T follicular helper cell (primary cell): ENCODE measurements around the gene PADI2.

Source experiments
- DNase-seq: peaks from one replicate; pipeline ENCODE4 v3.0.0-alpha.2; 2020; ENCODE audit warnings: low read depth

The PADI2 gene

DNA sequence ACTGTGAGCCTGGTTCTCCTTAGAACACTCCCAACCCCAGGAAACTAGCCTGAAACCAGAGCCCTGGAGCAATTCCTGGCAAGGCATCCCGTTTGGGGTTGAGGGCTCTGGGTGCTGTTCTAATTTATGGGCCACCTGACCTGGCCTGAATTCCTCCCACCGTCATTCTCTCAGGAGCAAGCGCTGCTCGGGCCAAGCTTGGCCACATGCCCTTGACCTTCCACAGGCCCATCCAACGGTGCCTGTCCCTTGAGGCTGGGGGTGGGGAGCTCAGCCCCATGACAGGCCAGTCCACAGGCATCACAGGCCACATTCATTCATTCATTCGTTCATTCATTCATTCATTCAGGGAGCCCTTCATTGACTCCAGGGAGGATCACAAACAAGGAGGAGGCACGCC, 5.3 kb downstream of the PADI2 start:
- no peak for DNase-seq

DNA sequence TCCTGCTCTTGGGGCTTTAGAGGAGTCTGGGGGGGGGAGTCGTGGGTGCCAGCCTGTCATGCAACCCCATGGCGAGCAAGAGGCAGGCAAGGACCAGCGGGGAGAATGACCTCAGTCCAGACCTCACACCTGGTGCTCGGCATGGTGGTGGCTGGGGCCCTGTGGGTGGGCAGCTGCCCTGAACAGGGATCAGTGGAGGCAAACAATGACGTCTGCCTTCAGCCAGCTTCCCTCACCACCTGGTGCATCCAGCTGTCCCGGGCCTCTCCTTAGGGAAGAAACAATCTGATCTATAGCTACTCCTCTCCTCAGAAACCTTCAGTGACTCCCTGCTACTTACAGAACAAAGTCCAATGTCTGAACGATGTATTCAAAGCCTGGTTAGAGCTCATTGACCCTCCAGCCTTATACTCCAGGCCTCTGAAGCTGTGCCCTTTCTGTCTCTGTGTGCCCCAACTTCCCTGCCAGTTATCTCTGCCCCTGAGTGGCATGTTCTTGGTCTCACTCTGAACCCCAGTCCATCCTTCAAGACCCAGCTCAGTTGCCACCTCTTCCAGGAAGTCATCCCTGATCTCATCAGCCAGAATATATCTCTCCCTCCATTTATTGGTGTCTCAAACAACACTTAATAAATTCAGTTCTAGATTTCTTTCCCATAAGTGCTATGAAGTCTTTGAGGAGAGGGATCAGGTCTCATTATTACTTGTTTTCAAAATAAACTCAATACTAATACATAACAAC, 6.6 kb downstream of the PADI2 start:
- no peak for DNase-seq

DNA sequence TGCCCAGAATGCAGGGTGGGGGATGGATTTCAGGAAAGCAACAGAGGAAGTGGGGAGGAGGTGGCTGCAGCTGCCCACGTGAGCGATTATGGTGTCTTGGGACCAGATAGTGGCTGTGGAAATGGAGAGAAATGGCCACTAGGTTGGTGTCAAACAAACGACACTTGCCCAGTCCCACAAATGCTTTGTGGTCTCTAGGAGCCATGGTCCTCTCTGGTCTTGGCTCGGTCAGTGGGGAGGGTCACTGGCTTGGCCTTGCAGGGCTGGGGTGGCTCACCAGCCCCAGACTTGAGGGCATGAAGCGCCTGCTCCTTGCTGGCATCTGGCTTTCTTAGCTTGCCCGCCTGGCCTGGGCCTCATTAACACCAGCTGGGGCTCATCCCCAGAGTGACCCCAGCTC, 7.2 kb downstream of the PADI2 start:
- no peak for DNase-seq

DNA sequence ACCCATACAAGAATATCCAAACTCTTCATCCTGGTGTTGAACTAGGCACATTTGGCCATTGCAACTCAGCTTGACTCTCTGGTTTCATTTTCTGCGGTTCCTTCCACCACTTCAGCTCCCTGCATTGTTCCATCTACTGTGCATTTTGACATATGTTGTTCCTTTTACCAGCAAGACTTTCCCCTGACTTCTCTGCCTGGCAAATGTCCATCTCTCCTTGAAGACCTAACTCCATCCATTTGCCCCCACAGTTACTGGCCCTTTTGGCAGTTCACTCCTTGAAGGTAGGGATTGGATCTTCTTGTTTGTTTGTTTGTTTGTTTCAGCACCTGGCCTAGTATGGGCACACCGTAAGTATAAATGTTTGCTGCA, 8.7 kb downstream of the PADI2 start:
- DNase-seq, result no peak

DNA sequence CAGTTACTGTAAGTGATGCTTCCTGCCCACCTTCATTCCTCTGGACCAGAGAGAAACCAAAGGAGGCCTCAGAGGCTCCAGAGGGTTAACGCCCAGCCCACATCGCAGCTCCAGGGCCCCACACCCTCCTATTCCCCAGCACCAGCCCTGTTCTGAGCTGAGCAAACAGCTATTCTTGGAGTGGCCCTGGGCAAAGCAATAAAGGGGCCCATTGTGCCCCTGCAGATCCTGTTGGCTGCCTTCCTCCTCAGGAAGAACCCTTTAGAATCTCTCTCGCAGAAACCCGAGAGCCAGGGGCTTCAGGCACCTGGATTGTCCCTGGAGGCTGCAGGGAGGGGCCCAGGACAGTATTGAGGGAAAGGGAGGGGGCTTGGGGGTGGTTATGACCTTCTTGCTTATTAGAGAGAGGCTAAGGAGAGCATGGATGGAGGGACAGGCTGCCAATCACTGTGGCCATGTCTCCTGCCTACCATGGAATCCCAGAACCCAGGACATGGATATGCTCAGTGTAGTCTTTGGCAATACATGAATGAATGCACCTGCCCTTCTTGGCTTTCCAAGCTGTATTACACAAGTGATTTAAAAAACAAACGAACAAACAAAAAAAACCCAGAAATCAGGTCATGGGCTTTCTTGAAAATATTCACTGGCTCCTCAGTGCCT, 9.2 kb downstream of the PADI2 start:
- no peak for DNase-seq

DNA sequence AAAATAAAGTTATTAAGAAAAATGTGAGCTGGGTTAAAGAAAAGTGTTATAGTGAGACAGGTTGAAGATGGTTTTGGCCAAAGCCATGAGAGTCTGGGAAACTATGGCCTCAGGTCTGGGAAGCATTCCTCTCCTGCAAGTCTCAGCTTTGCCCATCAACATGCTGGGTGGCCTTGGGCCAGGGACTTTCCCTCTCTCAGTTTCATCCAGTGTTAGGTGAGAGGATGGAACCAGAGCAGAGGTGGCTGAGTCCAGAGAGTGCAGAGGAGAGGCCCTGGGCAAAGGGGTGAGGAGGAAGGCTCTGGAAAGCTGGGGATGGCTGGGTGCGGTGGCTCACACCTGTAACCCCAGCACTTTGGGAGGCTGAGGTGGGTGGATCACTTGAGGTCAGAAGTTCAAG, 10.5 kb downstream of the PADI2 start:
- DNase-seq, result no peak

DNA sequence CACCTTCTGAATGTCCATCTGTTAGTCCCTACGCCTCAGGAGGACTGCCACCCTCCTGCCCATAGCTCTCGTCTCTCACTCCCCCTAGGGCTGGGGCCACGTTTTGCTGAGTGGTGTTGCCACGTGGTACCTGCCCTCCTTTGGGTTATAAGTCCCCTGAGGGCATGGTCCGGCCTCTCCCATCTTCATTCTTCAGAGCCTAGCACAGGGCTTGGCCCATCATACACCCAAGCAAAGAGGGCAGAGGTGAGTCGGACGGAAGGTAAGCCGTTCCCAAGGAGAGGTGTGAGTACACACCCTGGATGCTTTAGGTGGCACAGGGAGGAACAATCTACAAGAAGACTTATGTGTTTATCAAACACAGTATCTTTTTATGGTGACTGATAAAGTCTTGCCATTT, 10.9 kb downstream of the PADI2 start:
- no peak for DNase-seq

DNA sequence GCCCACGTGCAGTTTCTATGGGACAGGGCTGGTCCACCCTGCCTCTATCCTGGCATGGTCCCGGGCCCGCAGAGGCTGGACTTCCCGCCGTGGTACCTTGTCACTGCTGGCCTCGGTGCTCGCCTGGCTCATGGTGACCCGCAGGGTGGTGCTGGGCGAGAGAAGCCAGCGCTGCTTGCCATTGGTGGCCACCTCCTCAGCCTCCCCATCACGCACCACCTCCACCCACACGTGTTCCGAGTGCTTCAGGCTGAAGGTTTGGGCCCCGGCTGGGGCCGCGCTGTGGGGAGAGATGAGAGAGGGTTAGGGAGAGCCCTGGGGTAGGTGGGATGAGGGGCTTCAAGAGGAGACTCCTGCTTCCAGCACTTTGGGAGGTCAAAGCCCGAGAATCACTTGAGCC, 14.5 kb downstream of the PADI2 start:
- DNase-seq, result no peak

DNA sequence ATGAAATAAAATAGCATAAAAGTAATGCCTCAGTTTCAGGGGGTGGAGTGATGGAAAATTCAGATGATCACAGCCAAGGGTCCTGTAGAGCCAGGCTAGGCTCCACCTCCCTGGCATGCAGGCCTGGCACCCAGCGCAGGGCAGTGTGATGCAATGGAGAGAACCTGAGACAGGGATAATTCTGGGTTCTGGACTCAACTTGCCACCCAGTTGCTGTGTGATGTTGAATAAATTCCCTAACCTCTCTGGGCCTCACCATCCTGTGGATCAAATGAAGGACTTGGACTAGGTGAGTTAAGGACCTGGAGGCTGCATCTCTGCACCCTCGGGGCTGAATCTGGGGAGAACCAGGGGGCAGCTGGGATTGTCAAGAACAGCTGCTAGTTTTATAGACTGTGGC, 17.0 kb downstream of the PADI2 start:
- DNase-seq, result no peak

DNA sequence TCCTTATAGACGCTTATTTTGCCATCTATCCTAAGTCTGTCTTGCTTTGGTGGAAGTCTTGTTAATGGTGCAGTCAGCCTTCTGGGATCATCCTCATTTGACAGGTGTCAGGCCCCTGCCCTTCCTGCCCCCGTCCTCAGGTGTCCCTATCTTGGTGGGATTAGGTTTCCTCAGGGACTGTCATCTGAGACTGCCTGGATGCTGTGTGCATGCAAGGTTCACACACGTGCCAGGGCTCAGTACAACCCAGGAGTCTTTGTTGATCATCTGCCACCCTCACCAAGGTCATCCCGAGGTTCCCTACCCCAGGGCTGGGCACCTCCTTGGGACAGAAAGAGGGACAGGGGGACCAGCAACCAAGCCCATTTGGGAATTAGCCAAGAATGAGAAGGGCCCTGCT, 18.0 kb downstream of the PADI2 start:
- no peak for DNase-seq

DNA sequence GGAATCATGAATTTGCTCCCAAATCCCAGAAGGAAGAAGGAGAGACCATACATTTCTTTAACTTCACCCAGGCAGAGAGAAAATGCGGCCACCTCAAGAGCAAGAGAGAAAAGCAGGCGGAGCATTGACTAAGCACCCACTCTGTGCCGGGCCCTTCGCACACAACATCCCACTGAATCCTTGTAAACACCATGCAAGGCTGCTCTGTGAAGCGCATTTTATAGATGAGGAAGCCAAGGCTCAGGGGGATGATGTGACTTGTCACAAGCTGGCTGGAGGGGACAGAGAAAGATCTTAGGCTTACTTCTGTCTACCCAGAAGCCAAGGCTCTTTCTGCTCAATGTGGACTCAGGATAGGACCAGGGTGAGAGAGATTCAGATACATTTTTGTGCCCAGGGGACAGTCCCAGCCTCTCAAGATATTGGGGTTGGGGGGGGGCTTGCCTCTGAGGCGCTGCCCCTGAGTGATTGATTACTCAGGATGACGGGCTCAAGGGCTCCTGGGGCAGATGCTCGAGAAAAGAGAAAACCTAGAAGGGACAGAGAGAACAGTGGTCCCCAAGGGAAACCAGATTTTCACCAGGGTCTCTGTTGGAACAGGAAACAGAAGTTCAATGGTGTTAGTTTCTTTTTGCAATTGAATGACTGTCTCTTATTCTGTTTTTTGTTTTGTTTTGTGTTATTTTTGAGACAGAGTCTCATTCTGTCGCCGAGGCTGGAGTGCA, 19.5 kb downstream of the PADI2 start:
- no peak for DNase-seq

DNA sequence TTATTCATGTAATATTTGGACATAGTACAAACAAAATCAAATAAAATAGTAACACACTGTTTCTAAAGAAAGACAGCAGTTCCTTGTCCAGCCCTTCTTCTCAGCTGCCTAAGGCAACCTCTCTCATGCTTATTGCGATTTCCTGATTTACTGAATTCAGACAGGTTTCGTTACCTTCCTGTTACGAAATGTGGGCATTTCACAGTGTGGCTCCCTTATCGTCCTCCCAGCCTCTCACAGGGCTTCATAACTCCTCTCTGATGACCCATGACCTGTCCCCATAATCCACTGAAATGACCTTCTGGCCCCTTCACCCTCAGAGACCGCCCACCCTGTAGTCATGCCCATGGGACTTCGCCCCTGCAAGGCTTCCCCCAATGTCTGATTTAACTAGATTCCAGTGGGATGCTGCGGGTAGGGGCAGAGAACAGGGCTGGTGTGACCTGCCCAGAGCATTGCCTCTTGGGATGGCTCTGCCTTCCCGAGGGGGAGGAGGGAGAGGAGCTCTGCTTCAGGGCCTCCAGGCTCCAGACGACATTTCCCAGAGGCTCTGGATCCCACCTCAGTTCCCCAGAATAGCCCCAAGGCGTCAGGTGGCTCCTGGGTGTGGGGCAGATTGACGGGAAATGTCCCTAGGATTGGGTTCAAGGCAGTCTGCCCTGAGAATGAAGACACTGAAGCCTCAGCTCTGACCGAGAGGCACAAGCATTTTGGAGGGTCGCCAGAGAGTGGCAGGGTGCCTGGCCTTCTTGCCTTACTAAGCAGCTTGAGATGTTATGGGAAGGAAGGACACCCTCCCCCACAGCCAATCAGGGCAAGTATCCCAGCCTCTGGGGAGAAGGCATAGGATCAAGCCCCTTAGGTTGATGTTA, 20.6 kb downstream of the PADI2 start:
- DNase-seq, result no peak

DNA sequence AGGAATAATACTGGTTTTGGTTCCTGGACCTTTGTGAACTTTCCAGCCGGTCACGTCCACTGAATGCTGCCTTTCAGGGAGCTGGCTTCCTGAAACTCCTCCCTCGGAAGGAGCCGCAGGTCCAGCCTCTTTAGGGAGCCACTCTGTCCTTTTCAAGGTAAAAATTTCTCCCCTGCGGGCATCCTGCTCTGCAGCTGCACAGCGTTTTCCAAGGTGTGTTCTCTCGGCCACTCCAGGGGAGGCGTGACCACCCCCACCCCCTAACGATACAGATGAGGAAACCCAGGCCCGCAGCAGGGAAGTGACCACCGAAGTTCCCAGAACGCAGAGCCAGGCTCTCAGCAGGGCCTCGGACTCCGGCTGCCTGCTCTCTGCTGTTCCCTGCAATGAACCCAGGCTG, 21.5 kb downstream of the PADI2 start:
- DNase-seq, result no peak

DNA sequence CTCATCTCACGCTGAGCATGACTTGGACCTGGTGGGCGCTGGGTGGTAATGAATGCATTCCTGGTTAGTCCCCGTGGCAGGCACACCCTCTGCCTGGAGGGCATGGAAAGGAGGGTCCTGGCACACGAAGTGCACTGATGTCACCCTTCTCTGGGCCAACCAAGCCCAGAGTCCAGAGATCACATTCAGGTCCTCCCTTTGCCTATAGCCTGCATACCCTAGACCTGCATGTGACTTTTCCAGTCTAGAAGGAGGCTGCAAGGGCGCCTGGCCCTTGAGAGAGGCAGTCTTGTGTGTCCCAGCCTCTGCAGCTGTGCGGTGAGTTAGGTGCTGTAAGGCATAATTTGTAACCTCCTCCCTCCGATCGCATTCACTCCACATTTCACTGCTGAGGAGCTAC, 22.1 kb downstream of the PADI2 start:
- DNase-seq, result no peak

DNA sequence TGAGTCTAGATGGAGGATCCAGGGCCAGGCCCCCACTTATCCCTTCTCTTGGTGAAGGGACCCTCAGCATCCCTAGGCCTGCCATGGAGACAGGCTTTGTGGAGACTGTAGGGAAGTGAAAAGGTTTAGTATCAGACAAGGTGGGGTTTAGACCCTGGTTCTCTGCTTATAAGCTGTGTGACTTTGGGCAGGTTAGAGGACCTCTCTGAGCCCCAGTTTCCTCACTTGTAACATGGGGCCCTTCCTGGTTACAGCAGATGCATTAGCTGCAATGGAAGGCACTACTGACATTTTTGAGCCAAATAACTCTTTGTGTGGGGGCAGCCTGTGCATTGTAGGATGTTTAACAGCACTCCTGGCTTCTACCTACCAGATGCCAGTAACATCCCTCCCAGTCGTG, 22.7 kb downstream of the PADI2 start:
- DNase-seq, result no peak

DNA sequence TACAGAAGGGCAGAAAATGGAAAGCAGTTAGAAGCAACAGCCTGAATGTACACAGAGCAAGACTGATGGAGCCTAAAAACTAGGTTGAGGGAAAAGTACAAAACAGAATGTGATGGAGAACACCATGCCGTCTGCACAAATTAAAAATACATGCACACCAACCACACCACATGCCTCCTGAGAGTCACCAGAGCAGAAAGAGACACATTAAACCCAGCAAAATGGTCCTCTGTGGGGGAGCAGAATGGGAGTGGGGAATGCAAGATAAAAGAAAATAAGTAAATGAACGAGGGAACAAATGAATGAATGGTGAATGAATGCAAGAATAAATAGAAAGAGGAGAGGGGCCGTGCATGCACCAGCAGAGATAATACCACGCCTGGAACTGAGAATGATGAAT, 24.1 kb downstream of the PADI2 start:
- no peak for DNase-seq

DNA sequence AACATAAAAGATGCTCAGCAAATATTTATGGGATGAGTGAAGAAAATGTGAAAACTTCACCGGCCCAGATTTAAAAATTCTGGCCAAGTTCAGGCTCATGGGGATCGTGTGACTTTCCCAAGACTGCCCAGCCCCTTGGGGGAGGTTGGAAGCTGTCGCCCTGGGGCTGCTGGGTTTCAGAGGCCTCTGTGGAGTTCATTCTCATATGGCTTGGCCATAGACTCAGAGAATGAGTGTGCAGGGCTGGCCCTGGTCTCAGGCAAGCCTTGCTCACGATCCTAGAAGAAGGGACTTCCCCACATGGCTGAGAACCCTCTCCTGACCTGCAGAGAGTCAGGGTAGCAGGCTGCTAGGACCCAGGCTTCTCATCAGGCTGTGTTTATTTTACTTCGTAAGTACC, 24.6 kb downstream of the PADI2 start:
- DNase-seq, result no peak

DNA sequence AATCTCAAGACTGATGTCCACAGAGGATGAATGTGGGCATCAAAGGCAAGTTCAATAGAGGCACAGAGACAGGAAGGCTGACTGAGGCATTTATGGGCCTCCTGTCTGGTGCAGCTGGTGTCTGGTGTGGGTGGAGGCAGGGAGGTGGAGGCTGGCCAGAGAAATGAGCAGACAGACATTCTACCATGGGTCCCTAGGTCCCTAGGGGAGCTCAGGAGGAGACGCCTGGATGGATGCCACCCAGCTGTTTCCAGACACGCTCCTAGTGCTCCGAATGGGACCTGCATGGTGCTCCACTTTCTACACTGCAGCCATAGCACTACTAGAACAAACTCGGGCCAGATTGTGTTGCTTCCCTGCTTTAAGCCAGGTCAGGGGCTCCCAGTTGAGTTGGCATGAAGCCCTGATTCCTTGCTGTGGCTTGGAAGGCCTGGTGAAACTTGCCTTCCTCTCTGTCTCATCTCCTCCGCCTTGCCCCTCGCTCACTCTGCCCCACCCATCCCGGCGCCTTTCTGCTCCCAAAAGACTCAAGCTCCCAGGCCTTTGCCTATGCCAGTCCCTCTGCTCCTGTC, 25.3 kb downstream of the PADI2 start:
- no peak for DNase-seq

DNA sequence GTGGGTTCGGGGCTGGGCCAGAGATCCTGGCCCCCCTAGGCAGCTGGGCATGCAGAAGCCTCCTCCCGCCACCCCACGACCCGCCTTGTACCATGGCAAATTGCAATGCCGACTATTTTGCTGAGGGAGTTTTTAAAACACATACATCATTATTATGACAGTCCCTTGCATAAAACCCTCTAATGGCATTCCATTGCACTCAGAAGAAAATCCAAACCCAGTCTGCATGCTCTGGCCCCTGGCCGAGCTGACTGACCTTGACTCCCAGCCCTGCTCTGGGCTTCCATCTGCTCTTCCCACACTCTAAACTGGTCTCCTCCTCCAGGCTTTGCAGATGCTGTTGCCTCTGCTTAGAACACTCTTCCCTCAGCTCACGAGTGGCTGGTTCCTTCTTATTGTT, 28.0 kb downstream of the PADI2 start:
- DNase-seq, result no peak

DNA sequence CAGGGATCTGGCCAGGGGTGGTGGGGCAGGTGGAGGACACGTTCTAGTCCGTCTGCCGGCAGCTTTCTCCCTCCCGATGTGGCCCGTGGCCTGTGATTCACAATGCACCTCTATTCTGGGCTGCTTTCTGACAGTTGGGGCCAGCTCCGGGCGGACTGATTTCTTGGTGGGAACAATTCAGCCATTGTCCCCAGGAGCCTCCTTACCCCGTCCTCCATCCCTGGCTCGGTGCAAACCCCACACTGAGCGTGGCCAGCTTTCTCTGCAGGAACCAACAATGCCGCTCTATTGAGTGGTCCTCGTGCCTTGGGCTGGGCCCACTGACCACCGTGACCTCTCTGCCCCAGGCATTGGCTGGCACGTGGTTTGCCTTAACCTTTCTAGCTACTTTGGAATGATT, 29.7 kb downstream of the PADI2 start:
- DNase-seq, result no peak

DNA sequence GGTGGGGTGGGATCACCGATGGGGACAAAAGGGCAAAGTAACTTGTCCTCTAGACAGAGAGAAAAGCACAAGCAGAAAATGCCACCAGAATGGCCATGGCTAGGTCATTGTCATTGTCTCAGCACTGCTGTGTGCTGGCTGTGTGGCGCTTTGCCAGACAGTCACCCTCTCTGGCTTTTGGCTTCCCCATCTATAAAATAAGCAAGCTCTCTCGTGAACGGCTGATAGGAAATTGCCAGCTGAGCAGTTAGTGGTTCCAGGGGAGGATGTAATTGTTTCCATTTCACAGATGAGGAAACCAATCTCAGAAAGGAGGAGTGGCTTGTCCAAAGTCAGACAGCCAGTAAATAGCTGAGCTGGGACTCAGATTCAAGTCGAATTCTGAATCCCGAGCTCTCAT, 32.5 kb downstream of the PADI2 start:
- no peak for DNase-seq

DNA sequence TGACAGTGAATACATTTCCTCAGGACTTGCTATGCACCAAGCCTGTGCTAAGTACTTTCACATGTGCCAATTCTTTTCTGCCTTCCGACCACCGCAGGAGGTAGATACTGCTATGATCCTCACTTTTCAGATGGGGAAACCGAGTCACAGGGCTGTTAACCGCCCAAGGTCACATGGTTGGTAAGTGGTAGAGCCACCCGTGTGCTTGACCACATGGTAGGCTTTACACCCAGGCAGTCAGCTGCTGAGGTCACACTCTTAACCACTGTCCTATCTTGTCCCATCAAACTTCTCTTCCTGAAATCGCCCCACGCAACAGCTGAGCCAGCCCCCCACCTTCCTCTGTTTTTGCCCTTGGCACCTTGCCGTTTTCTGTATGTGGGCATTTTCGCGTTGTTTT, 34.5 kb downstream of the PADI2 start:
- no peak for DNase-seq
